ENCODE data around the gene METRNL. TPM values are rescaled to one million over a fixed set of nuclear protein-coding genes. Genes with fewer than 3 reads are reported as not detected.

Gene METRNL
- total RNA-seq, 1 experiment from 2014 or later, result 30.6 TPM

DNA sequence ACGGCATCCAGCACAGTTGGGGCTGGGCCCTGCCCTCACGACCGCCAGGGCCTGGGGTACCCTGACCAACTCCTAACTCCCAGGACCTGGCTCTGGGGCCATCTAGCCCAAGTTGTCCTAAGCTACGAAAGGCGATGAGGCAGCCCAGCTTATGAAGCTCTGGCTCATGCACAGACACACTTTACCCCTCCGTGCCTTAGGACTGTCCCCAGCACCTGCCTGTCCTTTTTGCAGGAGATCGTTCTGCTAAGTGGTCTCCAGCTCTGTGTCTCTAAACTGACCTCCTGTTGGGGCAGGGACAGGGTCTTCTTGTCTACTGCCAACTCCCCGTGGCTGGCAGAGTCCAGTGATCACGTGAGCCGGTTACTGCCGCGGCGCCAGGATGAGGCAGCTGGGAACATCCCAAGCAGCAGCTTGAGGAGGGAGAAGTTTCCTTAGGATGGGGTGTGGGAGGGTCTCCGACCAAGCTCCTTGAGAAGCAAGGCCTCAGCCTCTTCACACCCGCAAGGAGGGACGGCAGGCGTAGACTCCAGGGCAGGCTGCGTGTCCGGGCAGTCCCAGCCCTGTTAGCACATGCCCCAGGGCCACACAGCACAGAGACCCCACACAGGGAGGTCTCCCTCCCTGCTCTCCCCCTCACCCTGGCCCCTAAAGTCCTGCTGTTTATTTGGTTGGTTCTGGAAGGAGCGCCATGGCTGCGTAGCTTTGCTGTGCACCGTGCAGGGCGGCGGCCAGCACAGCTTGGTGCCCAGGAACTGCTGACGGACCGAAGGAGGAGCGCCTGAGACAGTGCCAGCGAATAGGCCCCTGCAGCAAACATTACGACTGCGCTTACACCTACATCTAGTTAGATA, 16.4 kb upstream of the METRNL start:
- H2AFZ ChIP-seq (ENCODE audit: low read length), result no peak overlapping the region
- intact Hi-C loops (cut with micrococcal nuclease), result no loop called here
- no peak overlapping the region for H3K27ac ChIP-seq (ENCODE audit: low read length)
- no peaks in the 10 kb centered on the region for H3F3A ChIP-seq (ENCODE audit: low read length, unreplicated experiment)
- CTCF ChIA-PET, result no interaction called here
- no peaks in the 10 kb centered on the region for H3K27me3 ChIP-seq (ENCODE audit: low read length)
- DNase-seq, result no peak
- no peaks in the 10 kb centered on the region for H3K36me3 ChIP-seq (ENCODE audit: low read depth, low read length)
- no peak overlapping the region for H3K9ac ChIP-seq (ENCODE audit: low read length)
- BruUV-seq (replicated peaks), result no TSS peak
- H3K4me3 ChIP-seq (ENCODE audit: low read length), result no peak overlapping the region
- no peaks in the 10 kb centered on the region for H4K20me1 ChIP-seq (ENCODE audit: low read length)
- no peak for ATAC-seq
- no peaks in the 10 kb centered on the region for H3K9me2 ChIP-seq (replicated peaks; ENCODE audit: low read length)
- H3K79me2 ChIP-seq (ENCODE audit: low read length), result no peaks in the 10 kb centered on the region
- no peak for TF ChIP-seq EZH2phosphoT487 (IDR thresholded peaks at IDR 0.05; ENCODE audit: borderline replicate concordance, low read length)
- TF ChIP-seq EZH2 (IDR thresholded peaks at IDR 0.05; ENCODE audit: low read length, unreplicated experiment), result no peak
- no peak for TF ChIP-seq CTCF (conservative IDR thresholded peaks at IDR 0.05; ENCODE audit: low read depth, low read length)
- H3K4me1 ChIP-seq (ENCODE audit: insufficient read depth, low read length), result peaks cover 8% of the 10 kb centered on the region
- H3K4me2 ChIP-seq (ENCODE audit: low read length), result no peak overlapping the region
- H3K9me3 ChIP-seq (ENCODE audit: low read length), result no peaks in the 10 kb centered on the region
- POLR2A ChIA-PET (ENCODE audit: unreplicated experiment), result no interaction called here

- ChIA-PET POLR2A (ENCODE audit: unreplicated experiment) (no interaction called here), CTCF (no interaction called here)
- TF ChIP-seq CTCF (conservative IDR thresholded peaks at IDR 0.05; ENCODE audit: low read depth, low read length), result no peak
- no peak for TF ChIP-seq EZH2phosphoT487 (IDR thresholded peaks at IDR 0.05; ENCODE audit: borderline replicate concordance, low read length)
- TF ChIP-seq EZH2 (IDR thresholded peaks at IDR 0.05; ENCODE audit: low read length, unreplicated experiment), result no peak
- no peaks in the 10 kb centered on the region for H3K9me2 ChIP-seq (replicated peaks; ENCODE audit: low read length)
- no peaks in the 10 kb centered on the region for H3K9me3 ChIP-seq (ENCODE audit: low read length)
- H4K20me1 ChIP-seq (ENCODE audit: low read length), result no peaks in the 10 kb centered on the region
- no peak overlapping the region for H3K4me2 ChIP-seq (ENCODE audit: low read length)
- no peak for ATAC-seq
- intact Hi-C loops (cut with micrococcal nuclease), result no loop called here
- peaks cover 8% of the 10 kb centered on the region for H3K4me1 ChIP-seq (ENCODE audit: insufficient read depth, low read length)
- no peak for DNase-seq
- BruUV-seq (replicated peaks), result no TSS peak
- no peaks in the 10 kb centered on the region for H3K27me3 ChIP-seq (ENCODE audit: low read length)
- no peak overlapping the region for H3K27ac ChIP-seq (ENCODE audit: low read length)
- H3K36me3 ChIP-seq (ENCODE audit: low read depth, low read length), result no peaks in the 10 kb centered on the region
- H2AFZ ChIP-seq (ENCODE audit: low read length), result 0 out of 2 replicates have a peak overlapping the region, but pooled peaks have one; percentile 39
- no peaks in the 10 kb centered on the region for H3K79me2 ChIP-seq (ENCODE audit: low read length)
- H3K9ac ChIP-seq (ENCODE audit: low read length), result no peak overlapping the region
- no peak overlapping the region for H3K4me3 ChIP-seq (ENCODE audit: low read length)
- no peaks in the 10 kb centered on the region for H3F3A ChIP-seq (ENCODE audit: low read length, unreplicated experiment)
Observed at GRCh38 chr17:83064021-83064731, 15.2 kb upstream of the METRNL start.

Measured in PC-3 (cell line).